A549 treated with AZD9567 at 1 μM for 4 hours (cell line): ENCODE measurements around the gene SLC24A2. TPM values are rescaled to one million over a fixed set of nuclear protein-coding genes. Genes with fewer than 3 reads are reported as not detected.

ENCODE experiments used
- total RNA-seq: library from RNA; stranded (reverse); fragments of 200-300 nt; extraction: Qiagen RNA extraction; gene quantifications from 5 replicates; pipeline ENCODE4 v1.2.3, GENCODE V29; 2022; ENCODE audit not compliant: insufficient read depth

SLC24A2 gene
- not detected in 5 replicates for total RNA-seq

GRCh38 chr9:19788614-19789271, at the start of gene SLC24A2:
Gene SLC24A2 (minus strand): TSS chr9:19789037.

